NCI-H748 (cell line): ENCODE results near the gene MSANTD3.

Experiments used
- DNase-seq: peaks from one replicate; lab custom pipeline; 2025; ENCODE audit not compliant: unreplicated experiment; lab: John Stamatoyannopoulos, UW

The MSANTD3 gene

DNA sequence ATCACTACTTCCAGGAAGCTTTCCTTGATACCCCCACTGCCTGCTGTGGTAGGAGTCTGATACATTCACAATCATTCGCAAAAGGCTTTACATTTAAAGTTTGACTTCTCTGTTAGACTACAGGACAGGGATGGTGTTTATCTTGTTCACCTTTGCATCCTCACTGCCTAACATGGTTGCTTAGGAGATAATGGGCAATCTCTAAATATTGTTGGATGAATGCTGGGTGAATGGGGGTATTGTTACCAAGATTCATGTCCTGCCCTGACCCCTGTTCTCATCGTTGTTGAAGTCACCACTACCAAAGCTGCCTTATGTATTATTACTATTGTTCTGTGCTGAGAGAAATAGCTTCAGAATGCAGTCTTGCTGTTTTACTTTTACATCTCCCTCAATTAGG, 38.3 kb downstream of the MSANTD3 start:
- peak; percentile 14 for DNase-seq

DNA sequence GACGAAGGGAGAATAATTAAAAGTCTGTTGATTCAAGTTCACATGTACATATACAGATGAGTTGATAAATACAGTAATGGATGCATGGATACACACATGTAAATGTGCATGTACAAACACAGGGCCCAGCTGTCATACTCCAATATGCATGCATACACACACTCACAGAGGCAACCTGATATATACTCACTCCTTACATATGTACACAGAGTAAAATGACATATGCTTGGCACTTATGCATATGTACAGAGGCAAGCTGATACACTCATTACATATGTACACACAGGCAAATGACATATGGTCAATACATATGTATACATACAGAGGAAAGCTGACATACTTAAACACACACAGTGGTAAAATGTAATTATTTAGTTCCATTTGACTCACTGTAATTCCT, 38.8 kb downstream of the MSANTD3 start:
- DNase-seq = peak; percentile 30

DNA sequence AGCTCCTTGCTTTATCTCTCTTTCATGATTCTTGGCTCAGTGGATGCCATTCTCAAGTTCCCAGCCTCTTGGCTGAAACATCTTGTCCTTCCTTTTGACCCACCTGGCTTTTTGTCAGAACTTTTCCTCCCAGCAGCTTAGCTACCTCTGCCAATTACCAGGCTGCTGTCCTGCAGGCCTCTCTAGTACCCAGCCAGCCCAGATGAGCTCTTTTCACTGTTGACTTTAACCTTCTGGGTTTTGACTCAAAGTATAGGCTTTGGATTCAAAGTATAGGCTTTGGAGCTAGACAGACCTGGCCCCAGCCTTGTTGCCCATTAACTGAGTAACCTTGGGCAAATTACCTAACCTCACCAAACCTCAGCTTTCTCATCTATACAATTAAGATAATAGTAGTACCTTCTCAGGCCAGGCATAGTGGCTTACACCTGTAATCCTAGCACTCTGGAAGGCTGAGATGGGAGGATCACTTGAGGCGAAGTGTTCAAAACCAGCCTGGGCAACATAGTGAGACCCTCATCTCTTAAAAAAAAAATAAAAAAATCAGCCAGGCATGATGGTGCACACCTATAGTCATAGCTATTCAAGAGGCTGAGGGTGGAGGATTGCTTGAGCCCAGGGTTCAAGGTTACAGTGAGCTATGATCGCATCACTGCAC, 39.4 kb downstream of the MSANTD3 start:
- no peak for DNase-seq

DNA sequence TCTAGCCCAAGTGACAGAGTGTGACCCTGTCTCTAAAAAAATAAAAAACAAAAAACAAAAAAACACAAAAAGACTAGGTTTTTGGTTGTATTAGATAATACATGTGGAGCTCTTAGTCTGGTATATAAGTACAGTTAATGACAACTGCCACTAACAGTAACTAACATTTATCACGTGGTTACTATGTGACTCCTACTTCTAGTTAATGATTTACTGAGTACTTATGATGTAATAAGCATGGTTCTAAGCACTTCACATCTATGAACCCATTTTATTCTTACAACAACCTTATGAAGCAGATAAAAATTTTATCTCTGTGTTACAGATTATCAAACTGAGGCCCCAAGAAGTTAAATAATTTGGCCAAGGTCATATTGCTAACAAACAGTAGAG, 39.9 kb downstream of the MSANTD3 start:
- no peak for DNase-seq

DNA sequence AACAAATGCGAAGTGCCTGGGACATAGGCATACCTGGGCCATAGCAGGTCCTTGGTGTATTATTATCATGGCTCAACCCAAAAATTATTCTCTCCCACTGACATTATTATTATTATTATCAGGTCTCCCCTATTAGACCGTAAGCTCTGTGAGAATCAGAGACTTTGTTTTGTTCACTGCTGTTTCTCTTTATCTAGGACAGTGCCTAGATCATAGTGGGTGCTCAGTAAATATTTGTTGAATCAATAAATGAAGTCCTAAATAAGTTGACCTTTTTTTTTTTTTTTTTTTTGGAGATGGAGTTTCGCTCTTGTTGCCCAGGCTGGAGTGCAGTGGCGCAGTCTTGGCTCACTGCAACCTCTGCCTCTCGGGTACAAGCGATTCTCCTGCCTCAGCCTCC, 41.1 kb downstream of the MSANTD3 start:
- no peak for DNase-seq

DNA sequence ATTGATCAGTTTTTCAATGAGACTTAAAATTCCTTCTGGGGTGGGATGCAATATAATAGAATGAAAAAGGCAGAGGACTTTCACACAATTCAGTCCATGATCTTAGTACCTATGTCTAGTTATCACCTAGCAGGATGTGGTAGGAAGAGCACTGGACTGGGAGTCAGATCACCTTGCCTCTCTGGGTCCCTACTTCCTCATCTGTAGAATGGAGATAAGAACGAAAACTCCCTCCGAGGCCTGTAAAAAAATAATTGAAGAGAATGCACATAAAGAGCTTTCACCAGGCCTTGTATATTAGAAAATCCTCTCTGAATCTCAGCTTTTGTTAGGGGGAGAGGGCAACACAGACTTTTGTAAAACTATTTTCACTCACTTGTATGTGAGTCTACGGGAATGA, 45.3 kb downstream of the MSANTD3 start:
- no peak for DNase-seq

DNA sequence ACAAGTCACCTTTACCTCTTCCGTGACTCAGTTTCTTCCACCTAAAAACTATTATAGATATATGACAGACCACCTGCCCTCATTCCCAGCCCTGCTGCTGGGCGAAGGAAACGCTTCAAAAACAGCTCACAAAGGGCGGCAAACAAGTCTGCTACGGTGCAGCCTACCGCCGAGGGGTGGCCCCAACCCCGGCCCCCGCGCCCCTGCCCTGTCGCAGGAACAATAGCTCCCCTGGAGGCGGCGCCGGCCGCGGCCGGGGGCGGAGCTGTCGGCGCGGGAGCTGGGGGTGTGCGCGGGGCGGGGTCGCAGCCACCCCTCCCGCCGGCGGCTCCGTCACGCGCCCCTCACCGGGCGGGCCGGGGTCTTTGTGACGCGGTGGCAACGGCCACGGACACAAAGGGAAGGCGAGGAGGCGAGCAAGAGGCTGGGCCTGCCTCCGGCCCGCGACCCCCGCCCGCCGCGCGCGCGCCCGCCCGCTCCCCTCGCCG, 45.9 kb downstream of the MSANTD3 start, which contains the start of gene TMEFF1:
Gene TMEFF1, plus strand, starts transcription at position 362 of the 488 bp plus-strand sequence. CDS start 396 bp downstream, outside the sequence.
- peak; percentile 83 for DNase-seq

DNA sequence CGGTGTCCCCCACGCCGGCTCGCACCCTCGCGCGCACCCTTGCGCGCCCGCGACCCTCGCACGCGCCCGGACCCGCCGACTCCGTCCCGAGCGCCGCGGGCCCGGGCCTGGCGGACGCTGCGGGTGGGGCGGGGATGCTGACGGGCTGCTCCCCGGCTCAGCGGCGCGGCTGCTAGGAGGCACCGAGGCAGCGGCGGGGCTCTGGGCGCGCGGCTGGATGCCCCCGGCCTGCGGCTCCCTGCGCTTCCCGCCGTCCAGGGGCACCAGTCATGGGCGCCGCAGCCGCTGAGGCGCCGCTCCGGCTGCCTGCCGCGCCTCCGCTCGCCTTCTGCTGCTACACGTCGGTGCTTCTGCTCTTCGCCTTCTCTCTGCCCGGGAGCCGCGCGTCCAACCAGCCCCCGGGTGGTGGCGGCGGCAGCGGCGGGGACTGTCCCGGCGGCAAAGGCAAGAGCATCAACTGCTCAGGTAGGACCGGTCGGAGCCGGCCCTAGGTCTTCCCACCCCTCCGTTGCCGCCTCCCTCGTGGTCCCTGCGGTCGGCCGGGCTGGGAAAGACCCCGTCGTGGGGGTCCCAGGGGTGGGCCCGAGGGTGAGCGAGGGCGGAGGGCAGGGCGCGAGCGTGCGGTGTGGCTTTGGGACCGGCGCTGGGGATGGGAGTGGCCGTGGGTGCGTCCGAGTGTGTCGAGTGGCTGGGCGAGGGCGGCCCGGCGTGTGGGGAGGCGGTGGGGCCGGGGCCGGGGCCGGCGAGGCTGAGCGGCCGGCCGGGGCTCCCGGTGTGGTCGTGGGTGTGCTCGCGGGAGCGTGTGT, 46.5 kb downstream of the MSANTD3 start:
- peak; percentile 74 for DNase-seq

DNA sequence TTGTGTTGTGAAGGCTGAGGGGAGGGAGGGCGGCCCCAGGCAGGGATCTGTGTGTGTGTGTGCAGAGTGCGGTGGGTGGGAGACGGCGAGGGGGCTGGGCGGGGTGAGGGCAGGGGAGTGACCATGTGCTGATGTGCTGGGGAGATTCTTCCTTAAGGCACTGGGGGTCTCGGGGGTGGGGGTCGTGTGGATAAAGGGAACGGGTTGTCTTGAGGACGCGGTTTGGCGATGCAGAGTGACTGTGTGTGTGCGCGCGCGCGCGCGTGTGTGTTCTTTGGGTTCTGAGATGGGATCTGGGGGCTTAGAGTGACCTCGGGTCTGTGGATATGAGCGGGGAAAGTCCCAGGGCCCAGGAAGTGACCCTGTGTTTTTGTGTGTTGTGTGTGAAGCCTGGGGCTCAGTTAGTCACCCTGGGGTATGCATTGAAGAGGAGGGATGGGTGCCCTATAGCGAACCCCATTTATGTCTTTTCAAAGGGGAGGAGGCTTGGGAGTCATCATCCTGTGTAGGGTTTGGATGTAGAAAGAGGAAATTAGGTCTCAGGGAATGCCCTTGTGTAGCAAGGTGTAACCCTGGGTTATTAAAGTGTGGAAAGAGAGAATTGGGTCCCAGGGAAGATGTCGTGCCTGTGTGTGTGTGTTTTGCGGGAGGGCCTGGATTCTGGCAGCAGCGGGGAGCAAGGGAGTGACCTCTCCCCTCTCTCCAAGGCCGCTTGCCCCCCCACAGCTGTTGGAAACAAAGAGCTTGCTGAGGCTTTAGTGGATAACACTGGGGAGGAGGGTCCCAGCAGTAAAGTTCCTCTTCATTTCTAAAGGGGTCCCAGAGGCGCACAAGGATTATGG, 47.4 kb downstream of the MSANTD3 start:
- peak; percentile 55 for DNase-seq

DNA sequence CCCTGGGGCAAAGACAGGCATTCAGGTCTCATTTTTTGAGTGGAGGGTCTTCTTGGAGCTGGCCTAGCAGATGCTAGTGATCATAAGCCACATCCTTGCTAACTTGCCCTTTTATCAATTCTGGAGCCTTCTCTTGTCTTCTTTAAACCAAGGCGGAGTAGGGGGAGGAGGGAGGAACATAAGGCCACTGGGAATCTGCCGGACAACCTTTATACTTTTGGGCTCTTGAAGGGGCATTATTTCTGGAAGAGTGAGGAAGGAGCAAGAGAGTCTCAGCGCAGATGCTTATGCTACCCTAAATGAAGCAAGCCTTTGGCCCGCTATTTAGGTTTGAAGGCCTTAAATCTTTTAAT, 48.0 kb downstream of the MSANTD3 start:
- no peak for DNase-seq

DNA sequence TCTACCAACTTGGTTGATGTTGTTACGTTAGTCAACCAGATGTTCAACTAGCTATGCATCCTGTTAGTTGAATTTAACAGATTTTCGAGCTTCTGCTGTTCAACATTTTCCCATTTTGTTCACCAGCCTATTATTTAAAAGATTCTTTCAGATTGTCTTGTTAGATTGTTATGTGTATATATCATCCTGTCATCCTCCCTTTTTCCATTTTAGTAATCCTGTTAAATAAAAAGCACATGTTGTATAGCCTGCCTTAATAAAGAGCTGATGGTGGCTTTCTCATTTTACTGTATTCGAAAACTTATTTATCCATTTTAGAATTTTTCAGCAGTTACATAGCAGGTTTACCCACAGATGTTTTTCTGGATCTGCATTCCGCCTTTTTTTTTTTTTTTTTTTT, 50.3 kb downstream of the MSANTD3 start:
- DNase-seq = no peak

DNA sequence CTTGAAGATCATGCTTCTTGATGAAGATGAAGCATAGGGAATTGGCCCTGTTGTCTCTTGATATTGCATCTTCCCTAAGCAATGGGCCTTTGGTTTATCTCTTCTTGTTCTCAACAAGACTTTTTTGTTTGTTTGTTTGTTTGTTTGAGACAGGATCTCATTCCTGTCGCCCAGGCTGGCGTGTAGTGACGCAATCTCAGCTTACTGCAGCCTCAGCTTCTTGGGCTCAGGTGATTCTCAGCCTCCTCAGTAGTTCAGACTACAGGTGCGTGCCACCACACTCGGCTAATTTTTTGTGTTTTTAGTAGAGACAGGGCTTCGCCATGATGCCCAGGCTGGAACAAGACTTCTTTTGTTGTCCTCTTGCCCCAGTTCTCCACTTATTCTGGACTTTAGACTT, 51.2 kb downstream of the MSANTD3 start:
- no peak for DNase-seq

DNA sequence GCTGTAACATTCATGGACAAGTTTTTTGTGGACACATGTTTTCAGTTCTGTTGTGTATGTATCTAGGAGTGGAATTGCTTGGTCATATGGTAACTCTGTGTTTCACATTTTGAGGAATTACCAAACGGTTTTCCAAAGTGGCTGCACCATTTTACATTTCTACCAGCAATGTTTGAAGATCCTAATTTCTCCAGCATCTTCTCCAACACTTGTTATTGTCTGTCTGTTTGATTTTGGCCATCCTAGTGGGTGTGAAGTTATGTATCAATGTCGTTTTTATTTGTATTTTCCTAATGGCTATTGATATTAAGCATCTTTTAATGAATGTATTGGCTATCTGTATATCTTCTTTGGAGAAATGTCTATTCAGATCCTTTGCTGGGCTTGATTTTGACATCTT, 52.9 kb downstream of the MSANTD3 start:
- no peak for DNase-seq

DNA sequence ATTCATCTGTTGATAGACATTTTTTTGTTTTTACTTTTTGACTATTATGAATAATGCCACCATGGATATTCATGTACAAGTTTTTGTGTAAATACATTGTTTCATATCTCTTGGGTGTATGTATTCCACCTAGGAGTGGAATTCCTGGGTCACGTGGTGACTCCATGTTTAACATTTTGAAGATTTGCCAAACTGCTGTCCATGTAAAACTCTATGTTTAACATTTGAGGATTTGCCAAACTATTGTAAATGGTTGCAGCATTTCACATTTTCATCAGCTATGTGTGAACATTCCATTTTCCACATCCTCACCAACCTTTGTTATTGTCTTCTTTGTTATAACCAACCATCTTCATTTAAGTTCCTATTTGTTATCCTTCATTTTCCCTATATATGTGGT, 58.3 kb downstream of the MSANTD3 start:
- DNase-seq = no peak

DNA sequence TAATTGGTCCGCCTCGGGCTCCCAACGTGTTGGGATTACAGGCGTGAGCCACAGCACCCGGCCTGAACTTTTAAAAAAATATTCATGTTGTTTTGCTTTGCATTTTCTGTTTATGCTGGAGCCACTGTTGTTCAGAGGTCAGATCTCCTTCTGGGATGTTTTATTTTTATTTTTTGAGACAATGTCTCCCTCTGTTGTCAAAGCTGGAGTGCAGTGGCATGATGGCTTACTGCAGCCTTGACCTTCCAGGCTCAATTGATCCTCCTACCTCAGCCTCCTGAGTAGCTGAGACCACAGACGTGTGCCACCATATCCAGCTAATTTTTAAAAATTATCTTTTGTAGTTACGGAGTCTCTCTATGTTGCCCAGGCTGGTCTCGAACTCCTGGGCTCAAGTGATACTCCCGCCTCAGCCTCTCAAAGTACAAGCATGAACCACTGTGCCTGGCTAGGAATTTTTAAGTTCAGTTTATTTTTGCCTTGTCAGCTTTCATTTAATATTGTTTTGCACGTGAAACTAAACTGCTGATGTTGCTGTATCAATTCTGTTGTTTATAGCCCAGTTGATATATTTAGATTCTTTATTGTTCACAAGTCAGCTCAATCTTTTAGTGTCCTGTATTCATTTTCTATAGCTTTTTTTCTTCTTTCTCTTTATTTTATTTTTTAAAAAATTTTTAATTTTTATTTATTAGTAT, 59.7 kb downstream of the MSANTD3 start:
- no peak for DNase-seq

DNA sequence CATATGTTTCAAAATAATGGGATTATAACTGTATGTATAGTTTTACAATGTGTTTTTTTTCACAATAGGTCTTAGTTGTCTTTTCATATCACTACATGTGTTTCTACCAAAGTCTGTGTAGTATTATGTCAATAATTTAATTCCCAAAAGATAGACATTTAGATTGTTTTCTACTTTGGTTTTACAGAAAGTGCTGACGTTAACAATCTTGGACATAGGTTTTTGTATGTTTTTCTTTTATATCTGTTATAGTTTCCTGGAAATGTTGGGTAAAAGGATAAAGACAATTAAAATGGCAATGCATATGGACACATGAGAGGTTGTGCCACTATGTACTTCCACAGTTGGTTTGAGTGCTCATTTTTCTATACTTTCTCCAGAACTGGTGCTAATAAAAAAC, 61.2 kb downstream of the MSANTD3 start:
- no peak for DNase-seq

DNA sequence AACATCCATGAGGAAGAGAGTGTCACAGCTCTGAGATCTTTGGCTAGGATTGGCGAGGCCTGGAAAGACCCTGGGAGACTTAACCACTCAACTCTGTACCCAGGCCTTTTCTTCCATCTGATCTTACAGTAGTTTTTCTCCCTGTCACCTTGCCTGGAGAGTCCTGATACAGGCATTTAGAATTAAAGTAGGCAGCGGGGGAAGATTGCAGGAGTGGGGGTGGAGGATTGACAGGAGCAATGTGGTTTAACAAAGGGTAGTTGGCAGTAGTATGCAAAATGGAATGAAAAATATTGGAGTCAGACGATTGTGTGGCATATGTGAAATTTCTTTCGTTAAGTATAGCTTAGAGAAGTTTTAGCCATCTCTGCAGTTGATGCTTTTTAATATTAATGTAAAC, 62.9 kb downstream of the MSANTD3 start:
- no peak for DNase-seq

DNA sequence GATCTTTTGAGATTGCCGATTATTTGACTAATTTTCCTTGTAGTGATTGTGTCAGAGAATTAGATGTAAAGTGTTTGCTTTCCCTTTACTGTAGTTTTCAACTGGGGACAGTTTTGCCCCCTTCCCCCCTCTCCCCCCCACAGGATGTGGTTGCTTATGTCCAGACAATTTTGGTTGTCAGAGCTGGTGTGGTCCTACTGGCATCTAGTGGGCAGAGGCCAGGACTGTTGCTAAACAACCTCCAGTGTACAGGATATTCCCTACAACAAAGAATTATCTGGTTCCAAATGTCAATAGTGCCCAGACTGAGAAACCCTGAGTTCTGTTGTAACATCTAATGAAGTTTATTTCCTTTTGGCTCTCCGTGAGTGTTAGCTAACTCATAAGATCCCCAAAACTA, 66.0 kb downstream of the MSANTD3 start:
- DNase-seq = no peak

DNA sequence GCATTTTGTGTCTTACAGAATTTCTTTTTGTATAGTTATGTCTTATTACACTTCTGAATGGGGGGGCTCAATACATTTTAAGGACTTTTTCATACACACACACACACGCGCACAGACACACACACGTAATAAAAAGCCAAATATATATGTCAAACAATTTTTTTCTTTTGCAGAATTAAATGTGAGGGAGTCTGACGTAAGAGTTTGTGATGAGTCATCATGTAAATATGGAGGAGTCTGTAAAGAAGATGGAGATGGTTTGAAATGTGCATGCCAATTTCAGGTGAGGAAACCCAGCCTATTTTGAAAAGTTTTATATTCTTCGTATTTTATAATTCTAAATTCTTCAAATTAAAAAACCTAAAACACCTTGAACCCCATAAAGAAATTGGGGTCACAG, 71.6 kb downstream of the MSANTD3 start:
- no peak for DNase-seq

DNA sequence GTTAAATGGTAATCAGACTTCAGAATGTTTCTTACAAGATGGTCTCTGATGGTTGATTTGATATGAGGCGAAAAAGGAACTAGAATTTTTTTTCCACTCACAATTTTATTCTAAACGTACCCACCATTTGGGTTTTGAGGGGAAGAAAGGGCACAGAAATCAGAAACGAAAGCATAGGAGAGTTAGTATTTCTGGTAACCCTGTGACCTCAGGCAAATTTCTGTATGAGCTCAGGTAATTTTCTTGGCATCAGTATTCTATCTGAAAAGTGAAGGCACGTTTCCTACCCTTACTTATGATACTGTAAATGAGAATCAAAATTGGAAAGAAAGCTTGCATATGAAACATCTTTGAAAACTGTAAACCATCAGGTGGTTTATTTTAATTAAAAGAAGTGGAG, 72.5 kb downstream of the MSANTD3 start:
- DNase-seq = no peak

DNA sequence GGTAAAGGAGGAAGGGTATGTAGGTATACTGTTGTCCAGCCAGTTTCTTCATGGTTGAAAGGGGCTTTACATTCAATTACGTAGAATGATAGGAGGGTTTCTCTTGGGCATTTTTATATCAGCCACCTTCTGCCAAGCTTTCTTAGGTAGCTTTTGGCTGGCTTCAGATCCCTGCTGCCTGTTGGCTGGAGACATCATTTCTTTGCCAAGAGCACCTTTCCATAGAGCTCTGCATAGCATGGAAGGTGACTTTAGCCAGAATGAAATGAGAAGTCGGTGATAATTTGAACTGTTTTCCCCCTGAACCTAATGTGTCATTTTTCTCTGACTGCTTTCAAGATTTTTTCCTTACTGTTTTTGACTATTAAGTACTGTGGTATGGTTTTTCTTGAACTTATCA, 72.9 kb downstream of the MSANTD3 start:
- no peak for DNase-seq
